SK-MEL-5 (cell line): Measurements from ENCODE around the gene TIMM50. TPM values are rescaled to one million over a fixed set of nuclear protein-coding genes. Genes with fewer than 3 reads are reported as not detected.
A peak's percentile ranks its signal among the peaks of the same experiment; 100 is the strongest.
"Not testable (repeated sequence)": the region's sequence is repeated elsewhere in the genome, so short reads cannot be mapped to it uniquely, and the experiment has no call there.

Experiments used
- DNase-seq: peaks from one replicate; pipeline ENCODE4 v3.0.0-alpha.2; 2016; ENCODE audit warnings: low read depth, low spot score
- in situ Hi-C: cut with HindIII; loops from 2 replicates; pipeline ENCODE4 v1.10.0; 2016; ENCODE audit warnings: low sequenced_read_pairs, high pct_unique_total_duplicates, low pct_unique_long_range_greater_than_20kb
- total RNA-seq: library from RNA; depleted of rRNA; stranded (reverse); fragments of >200 nt; shearing (Covaris generic); gene quantifications from 2 replicates; pipeline ENCODE4 v1.2.3, GENCODE V29; 2014

The TIMM50 gene
- total RNA-seq, 1 experiment from 2014 or later = 431 TPM

DNA sequence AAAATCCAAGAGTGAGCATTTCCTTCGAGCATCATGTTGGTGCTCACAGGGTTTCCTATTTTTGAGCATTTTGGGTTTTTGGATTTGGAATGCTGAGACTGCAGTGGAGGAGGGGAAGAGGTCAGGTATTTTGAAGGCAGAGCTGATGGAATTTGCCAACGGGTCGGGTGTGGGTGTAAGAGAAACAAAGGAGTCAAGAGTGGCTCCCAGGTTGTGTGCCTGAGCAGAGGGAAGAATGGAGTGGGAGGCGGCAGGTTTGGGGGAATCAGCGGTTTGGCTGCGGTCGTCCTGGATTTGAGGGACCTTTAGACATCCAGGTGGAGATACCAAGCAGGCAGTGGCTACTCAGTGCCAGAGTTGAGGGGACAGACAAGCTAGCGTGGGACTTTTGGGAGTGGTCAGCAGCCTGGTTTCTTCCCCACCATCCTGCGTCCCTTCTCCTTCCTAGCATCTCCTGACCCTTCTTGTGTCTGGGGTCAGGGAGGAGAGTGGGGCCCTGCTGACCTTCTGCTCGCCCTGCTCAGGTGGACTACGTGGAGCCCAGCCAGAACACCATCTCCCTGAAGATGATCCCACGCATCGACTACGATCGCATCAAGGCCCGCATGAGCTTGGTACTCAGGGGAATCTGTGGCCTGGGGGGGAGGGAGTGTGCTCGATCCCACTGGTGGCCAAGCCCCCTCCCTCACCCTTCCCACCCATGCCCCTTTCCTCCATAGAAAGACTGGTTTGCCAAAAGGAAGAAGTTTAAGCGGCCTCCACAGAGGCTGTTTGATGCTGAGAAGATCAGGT lies 14.5 kb upstream of the TIMM50 start:
- DNase-seq = no peak
- in situ Hi-C loops = no loop called here

DNA sequence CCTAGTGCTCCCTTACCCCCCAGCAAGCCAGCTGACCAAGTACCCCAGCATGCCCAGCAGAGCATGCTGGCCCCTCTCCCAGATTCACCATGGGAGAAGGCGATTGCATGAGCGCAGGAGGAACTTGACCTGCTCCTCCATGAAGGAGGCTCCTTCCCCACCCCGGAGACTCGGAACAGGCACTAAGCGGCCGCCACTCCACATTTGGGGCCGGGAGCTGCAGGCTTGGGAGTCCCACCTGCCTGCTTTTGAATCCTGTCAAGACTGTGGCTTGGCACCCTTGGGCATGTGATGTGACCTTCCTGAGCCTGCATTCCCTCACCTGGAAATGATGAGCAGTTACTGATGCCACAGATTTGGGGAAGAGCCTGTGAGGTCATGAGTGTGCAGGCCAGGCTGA lies 12.7 kb upstream of the TIMM50 start:
- in situ Hi-C loops = no loop called here
- no peak for DNase-seq

DNA sequence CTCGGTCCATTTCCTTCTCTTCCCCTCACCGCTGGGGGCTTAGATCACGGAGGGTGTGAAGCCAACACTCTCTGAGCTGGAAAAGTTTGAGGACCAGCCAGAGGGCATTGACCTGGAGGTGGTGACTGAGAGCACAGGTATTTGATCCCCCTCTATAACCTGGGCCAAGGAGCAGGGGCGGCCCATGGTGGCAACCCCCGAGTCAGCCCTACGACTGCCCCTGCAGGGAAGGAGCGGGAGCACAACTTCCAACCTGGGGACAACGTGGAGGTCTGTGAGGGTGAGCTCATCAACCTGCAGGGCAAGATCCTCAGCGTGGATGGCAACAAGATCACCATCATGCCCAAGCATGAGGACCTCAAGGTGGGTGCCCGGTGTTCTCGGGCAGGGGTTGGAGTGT lies 11.6 kb upstream of the TIMM50 start:
- DNase-seq = no peak

DNA sequence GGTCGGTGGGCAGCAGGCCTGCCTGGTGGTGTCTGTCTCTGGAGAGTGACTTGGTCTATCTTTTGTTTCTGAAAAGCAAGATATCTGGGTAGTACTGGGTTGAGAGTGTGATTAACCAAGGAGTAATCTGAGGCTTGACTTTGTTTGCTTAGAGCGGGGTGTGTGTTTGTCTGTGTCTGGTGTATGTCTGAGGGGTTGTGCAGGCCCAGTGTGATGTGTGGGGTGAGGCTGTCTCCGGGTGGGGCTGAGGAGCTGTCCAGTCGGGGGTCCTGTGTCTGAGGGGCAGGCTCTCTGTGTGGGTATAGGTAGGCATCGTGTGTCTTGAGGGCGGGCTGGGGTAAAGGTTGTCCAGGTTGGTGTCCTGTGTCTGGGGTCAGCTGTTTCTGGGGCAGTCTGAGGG lies 11.1 kb upstream of the TIMM50 start:
- in situ Hi-C loops = no loop called here
- no peak for DNase-seq

More for the DNA sequence above, 11.6 kb upstream of the TIMM50 start:
- in situ Hi-C loops = no loop called here

DNA sequence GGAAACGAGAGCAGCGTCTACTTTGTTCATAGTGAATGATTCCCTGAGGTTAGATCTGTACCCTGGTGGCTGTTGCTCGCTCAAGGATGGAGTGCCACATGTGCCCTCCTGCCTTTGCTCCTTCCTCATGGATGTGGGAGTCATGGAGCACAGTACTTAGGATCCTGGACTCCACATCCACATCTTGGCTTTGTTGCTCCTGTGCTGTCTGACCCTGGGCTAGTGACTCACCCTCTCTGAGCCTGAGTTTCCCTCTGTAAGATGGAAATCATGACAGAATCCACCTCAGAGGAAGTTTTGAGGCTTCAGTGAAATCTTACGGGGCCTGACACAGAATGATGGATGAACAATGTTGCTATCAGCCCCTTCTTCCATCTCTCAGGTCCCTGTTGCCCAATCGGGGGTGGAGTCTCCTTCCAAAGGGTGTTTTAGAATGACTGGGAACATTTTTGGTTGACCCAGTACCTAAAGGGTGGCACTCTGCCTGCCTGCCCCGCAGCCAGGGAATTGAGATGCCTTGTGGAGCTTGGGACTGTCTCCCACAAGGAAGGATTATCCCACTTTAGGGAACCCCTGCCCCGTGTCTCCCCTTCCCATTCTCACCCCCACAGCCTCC lies 9.8 kb upstream of the TIMM50 start:
- DNase-seq = no peak
- in situ Hi-C loops = no loop called here

DNA sequence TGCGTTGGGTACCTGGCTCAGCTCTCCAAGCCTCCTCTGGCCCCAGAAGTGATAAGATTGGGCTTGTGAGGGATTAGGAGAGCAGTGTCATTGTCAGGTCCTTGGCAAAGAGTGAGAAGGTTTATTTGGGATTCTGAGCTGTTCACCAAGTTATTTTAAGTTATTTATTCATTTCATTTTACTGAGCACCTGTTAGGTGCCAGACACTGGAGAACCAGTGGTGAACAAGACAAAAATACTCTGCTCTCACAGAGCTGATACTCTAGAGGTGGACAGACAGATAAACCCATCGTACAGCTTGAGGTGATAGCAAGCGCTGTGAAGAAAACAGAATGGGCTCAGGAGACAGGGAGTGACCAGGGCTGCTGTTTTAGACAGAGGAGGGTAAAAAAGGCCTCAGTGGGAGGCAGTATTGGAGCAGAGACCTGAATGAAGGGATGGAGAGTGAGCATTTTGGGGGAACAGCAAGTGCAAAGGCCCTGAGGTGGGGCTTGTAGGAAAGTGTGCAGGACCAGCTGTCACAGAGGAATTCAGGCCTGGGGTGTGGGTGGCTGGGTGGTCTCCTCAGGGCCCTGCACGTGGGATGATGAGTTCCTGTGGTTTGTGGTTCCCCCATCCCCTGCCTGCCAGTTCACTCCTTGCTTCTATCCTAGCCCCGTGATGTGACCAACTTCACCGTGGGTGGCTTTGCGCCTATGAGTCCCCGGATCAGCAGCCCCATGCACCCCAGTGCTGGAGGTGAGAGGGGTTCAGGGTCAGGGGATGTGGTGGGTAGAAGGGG lies 8.7 kb upstream of the TIMM50 start:
- DNase-seq = no peak
- in situ Hi-C loops = no loop called here

DNA sequence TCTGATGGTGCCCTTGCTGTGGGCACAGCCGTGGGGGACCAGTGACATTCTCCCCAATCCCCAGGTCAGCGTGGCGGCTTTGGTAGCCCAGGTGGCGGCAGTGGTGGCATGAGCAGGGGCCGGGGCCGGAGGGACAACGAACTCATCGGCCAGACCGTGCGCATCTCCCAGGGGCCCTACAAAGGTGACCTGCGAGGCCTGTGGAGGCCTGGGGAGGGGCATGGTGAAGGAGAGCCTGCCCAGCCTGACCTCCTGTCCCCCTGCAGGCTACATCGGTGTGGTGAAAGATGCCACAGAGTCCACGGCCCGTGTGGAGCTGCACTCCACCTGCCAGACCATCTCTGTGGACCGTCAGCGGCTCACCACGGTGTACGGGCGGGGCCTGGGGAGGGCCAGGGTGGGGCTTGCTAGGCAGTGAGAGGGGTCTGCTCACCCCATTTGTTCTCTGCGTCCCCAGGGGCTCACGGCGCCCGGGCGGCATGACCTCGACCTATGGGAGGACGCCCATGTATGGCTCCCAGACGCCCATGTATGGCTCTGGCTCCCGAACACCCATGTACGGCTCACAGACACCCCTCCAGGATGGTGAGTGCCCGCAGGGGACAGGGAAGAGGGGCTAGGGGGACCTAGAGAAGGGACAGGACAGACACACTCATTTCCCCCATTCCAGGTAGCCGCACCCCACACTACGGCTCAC lies 7.7 kb upstream of the TIMM50 start:
- DNase-seq = no peak
- in situ Hi-C loops = no loop called here

DNA sequence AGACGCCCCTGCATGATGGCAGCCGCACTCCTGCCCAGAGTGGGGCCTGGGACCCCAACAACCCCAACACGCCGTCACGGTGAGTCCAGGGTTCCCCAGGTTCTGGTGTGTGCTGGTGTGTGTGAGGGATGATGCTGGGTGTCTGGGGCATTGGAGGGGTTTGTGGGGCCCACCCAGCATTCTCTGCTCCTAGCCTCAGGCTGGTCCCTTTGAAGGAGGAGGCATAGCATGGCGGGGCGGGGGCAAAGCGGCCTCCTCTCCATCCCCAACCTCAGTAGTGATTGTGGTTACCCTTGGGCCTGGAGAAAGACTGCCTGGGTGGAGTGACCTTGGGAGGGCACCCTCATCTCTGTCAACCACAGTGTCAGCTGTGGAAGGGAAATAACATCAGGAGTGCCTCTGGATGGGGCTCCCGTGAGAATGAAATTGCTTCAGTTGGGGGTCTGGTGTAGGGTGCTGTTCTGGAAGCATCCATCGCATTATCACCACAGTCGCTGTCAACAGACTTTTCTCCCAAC lies 7.1 kb upstream of the TIMM50 start:
- in situ Hi-C loops = no loop called here

DNA sequence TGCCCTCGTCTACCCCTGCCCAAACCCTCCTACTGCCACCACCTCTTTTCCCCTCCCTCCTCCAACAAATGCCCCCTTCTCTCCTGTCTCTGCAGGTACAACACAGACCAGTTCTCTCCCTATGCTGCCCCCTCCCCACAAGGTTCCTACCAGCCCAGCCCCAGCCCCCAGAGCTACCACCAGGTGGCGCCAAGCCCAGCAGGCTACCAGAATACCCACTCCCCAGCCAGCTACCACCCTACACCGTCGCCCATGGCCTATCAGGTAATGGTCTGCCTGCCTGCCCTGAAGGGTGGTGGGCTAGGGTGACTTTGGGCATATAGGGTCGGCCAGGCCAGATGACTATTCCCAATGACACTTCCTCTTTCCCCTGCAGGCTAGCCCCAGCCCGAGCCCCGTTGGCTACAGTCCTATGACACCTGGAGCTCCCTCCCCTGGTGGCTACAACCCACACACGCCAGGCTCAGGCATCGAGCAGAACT lies 6.5 kb upstream of the TIMM50 start:
- in situ Hi-C loops = no loop called here
- peak; percentile 62 for DNase-seq

More for the DNA sequence above, 7.1 kb upstream of the TIMM50 start:
- no peak for DNase-seq

DNA sequence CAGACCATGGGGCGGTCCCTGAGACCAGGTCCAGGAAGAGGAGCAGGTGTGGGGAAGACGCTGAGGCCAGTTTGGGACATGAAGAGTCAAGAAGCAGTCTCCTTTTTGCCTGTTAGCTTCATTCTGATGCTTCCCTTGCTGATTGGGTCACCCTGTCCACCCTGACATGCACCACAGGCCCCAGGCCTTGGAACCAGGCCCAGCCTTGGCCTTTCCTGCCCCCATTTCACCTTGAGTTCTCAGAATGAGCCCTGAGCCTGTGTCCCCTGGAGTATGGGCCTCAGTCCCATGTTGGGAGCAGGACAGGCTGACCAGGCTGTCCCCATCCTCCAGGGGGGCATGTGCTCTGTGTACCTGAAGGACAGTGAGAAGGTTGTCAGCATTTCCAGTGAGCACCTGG lies 4.9 kb upstream of the TIMM50 start:
- DNase-seq = no peak
- in situ Hi-C loops = no loop called here

DNA sequence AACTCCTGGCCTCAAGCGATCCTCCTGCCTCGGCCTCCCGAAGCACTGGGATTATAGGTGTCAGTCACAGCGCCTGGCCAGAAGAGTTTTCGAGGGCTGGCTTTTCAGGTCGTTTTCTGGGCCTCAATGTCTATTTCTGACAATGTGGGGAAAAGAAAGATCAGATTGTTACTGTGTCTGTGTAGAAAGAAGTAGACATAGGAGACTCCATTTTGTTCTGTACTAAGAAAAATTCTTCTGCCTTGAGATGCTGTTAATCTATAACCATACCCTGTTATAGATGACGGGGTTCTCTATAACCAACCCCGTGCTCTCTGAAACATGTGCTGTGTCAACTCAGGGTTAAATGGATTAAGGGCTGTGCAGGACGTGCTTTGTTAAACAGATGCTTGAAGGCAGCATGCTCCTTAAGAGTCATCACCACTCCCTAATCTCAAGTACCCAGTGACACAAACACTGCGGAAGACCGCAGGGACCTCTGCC lies 1.3 kb upstream of the TIMM50 start:
- in situ Hi-C loops, DNase-seq: not testable (repeated sequence)

DNA sequence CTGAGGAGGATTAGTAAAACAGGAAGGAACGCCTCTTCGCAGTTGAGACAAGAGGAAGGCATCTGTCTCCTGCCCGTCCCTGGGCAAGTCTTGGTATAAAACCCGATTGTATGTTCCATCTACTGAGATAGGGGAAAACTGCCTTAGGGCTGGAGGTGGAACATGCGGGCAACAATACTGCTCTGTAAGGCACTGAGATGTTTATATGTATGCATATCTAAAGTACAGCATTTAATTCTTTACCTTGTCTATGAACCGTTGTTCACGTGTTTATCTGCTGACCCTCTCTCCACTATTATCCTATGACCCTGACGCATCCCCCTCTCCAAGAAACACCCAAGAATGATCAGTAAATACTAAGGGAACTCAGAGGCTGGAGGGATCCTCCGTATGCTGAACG lies 722 bp upstream of the TIMM50 start:
- DNase-seq = peak; percentile 94
- in situ Hi-C loops = no loop called here

DNA sequence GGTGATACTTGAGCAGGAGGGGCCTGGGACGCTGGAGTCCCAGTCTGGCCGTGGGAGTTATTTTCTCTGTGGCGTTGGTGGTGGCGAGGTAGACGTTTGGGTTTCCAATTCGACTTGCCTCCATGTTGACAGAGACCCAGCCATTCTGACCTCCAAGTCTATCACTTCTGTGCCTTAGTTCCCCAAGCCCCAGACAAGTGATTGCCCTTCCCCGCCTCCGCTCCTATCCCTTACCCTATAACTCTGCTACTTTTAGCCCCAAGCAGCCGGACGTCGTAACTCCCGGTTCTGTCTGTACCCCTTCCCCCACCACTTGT lies 549 bp downstream of the TIMM50 start:
- in situ Hi-C loops = no loop called here
- no peak for DNase-seq

DNA sequence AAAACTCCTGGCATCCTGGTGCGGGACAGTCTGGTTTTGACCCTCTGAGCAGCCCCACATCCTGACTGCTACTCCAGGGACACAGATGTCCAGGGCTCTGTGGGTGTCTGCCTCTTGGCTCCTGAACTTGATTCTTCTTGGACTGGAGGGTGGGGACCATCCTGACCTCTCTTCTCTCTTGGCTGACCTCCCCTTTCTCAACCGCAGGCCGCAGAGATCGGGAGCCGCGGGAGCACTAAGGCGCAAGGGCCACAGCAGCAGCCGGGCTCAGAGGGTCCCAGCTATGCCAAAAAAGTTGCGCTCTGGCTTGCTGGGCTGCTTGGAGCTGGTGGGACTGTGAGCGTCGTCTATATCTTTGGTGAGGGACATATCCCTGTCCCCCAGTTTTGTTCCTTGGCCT lies 1.0 kb downstream of the TIMM50 start:
- in situ Hi-C loops = no loop called here
- no peak for DNase-seq

DNA sequence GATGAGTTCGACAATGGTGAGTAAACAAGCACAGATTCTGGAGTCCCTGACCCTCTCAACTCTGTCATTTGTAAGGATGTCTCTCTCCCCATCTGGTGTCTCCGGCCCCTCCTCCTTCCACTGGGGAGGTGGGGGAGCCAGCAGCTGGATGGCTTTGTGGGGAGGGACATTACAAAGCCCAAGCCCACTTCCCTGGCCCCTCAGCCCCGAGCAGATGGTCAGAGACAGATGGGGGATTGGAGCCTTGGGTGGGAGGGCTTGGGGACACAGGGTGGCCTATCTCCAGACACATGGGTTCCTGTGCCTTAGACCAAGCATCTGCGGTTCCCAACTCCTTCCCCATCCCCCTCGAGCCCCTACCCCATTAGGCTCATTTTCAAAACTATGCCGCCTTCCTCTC lies 2.5 kb downstream of the TIMM50 start:
- no peak for DNase-seq
- in situ Hi-C loops = no loop called here

DNA sequence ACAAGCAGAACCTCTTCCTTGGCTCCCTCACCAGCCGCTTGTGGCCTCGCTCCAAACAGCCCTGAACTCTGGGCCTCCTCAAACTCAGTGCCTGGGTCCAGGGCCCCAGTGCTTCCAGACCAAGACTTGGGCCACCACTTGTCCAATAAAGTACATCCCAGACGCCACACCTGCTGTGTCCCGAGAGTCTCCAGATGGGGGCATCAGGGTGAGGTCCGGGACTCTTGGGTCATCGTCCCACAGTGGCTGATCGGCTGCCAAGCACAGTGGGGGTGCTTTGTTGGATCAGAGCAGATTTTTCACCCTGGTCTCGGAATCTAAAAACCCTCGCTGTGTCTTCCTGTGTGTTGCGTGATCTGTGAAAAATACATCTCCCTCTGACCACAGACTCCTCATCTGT lies 9.1 kb downstream of the TIMM50 start:
- in situ Hi-C loops = no loop called here
- no peak for DNase-seq

DNA sequence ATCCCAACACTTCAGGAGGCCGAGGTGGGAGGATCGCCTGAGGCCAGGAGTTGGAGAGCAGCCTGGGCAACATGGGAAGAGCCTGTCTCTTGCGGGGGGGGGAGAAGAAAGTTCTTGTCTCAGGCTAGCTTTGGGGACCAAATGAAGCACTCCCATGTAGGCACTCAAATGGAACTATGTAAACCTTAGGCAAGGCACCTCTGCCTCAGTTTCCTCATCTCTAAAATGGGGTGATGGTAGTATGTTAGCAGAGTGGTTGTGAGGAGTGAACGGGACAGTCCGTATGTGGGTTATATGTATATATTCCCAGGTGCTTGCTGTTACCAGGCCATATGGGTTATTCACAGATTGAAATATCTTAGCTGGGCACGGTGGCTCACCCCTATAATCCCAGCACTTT lies 11.6 kb downstream of the TIMM50 start:
- no peak for DNase-seq
- in situ Hi-C loops = no loop called here

DNA sequence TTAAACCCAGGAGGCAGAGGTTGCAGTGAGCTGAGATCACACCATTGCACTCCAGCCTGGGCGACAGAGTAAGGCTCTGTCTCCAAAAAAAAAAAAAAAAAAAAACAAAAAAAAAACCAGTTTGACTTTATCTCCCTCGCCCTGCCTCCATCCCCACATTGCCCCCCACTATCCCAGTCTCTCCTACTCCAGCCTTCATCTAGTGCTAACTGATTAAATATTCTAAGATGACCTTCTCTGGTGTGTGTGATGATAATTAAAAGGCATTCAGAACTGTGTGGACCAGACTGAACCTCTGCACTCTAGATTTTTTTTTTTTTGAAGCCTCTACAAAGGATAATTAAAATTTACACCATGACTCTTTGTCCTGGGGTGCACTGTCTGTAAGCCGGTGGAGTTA lies 12.2 kb downstream of the TIMM50 start:
- in situ Hi-C loops = no loop called here
- DNase-seq = no peak
